Measurements from ENCODE around the gene CELSR3. TPM values are rescaled to one million over a fixed set of nuclear protein-coding genes. Genes with fewer than 3 reads are reported as not detected.

Gene CELSR3, protein sequence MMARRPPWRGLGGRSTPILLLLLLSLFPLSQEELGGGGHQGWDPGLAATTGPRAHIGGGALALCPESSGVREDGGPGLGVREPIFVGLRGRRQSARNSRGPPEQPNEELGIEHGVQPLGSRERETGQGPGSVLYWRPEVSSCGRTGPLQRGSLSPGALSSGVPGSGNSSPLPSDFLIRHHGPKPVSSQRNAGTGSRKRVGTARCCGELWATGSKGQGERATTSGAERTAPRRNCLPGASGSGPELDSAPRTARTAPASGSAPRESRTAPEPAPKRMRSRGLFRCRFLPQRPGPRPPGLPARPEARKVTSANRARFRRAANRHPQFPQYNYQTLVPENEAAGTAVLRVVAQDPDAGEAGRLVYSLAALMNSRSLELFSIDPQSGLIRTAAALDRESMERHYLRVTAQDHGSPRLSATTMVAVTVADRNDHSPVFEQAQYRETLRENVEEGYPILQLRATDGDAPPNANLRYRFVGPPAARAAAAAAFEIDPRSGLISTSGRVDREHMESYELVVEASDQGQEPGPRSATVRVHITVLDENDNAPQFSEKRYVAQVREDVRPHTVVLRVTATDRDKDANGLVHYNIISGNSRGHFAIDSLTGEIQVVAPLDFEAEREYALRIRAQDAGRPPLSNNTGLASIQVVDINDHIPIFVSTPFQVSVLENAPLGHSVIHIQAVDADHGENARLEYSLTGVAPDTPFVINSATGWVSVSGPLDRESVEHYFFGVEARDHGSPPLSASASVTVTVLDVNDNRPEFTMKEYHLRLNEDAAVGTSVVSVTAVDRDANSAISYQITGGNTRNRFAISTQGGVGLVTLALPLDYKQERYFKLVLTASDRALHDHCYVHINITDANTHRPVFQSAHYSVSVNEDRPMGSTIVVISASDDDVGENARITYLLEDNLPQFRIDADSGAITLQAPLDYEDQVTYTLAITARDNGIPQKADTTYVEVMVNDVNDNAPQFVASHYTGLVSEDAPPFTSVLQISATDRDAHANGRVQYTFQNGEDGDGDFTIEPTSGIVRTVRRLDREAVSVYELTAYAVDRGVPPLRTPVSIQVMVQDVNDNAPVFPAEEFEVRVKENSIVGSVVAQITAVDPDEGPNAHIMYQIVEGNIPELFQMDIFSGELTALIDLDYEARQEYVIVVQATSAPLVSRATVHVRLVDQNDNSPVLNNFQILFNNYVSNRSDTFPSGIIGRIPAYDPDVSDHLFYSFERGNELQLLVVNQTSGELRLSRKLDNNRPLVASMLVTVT (N-terminal part only)
- total RNA-seq (1 to 10 TPM; 4.9 to 5.0 TPM), total RNA-seq (2.2 to 59.1 (median 15.2) reads per million in 172 experiments)
- 2.3 TPM for polyA plus RNA-seq (2013, experiment 1 of 2)
- polyA plus RNA-seq (2013, experiment 2 of 2), result 2.8 TPM

DNA sequence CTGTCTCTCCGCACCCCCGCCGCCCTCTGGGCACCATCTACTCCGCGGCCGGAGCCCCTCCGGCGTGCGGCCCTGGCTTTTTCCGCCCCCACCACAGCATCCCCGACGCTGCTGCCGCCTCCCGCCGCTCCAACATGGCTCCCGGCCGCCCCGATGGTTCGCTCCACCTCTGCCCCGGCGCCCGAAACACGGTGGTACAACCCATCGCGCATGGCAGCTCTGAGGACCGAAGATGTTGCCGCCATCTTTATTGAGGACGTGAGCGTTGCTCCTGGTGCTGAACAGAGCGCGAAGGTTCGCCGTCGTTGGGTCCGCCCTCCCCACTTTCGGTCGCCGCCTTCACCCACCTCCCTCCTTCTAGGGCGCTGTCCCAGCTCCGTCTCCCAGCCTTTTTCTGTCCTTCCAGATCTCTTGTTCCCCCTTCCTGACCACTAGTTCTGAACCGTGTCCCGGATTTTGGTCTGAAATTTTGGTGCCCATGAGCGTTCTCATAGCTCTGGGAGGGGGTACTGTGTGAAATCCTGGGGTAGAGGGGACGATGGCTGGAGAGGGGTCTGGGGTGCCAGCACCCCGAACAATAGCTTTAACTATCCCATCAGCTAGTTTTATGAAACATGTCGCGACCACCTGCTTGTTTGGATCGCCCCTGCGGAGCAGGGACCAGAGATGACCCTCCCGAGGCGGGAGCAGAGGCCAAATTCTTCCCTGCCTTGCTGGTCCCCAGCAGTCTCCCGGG, at the start of gene CELSR3:
Gene CELSR3, minus strand, starts transcription at position 134 of the 736 bp plus-strand sequence. CDS start 252 bp downstream, outside the sequence.
- Mint-ChIP-seq H3K9me3 (no peaks in the 10 kb centered on the region), H3K27ac (no peak within 1 kb of the TSS), H3K27me3 (peaks cover 53% of the 10 kb centered on the region), H3K4me1 (ENCODE audit: low read depth) (no peaks in the 10 kb centered on the region), H3K4me3 (peak within 1 kb of the TSS; percentile 76), H3K36me3 (ENCODE audit: low read depth) (no peaks in the 10 kb centered on the region)
- peak in 13 of 14 experiments; percentile 14 to 84 (median 46) for DNase-seq
- intact Hi-C loops (cut with DNase I, micrococcal nuclease), result no loop called here
- peak within 1 kb of the TSS; percentile 61 for H3K4me3 ChIP-seq (ENCODE audit: low read length)
- ATAC-seq (ENCODE audit: poor library complexity), result peak; percentile 42
- ChIA-PET POLR2A (interaction anchor here (1.0 to 1.2 kb wide), 3 partner anchors 28 to 430 kb away, joined by 4 read pairs; partner anchors contain the start of genes IP6K2, QRICH1 and SLC26A6), CTCF (no interaction called here)
- peaks cover 0 to 41% of the 10 kb centered on the region in 2 experiments for H3K9me3 ChIP-seq (ENCODE audit: control insufficient read depth in 1 of 2, insufficient read depth in 1 of 2, low read length in 2 of 2)
- H3K4me1 ChIP-seq (ENCODE audit: insufficient read depth, low read length), result peaks cover 36% of the 10 kb centered on the region
- TF ChIP-seq, protein P1, sequence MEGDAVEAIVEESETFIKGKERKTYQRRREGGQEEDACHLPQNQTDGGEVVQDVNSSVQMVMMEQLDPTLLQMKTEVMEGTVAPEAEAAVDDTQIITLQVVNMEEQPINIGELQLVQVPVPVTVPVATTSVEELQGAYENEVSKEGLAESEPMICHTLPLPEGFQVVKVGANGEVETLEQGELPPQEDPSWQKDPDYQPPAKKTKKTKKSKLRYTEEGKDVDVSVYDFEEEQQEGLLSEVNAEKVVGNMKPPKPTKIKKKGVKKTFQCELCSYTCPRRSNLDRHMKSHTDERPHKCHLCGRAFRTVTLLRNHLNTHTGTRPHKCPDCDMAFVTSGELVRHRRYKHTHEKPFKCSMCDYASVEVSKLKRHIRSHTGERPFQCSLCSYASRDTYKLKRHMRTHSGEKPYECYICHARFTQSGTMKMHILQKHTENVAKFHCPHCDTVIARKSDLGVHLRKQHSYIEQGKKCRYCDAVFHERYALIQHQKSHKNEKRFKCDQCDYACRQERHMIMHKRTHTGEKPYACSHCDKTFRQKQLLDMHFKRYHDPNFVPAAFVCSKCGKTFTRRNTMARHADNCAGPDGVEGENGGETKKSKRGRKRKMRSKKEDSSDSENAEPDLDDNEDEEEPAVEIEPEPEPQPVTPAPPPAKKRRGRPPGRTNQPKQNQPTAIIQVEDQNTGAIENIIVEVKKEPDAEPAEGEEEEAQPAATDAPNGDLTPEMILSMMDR (IDR thresholded peaks at IDR 0.05), result no peak
- no peaks in the 10 kb centered on the region for H3K36me3 ChIP-seq (ENCODE audit: insufficient read depth, low read length)
- H3K27ac ChIP-seq (ENCODE audit: low read depth in 1 of 2, low read length in 2 of 2), result no peak within 1 kb of the TSS
- peaks cover 37% of the 10 kb centered on the region in 2 experiments for H3K27me3 ChIP-seq (ENCODE audit: control insufficient read depth in 1 of 2, insufficient read depth in 2 of 2, low read length in 2 of 2)

DNA sequence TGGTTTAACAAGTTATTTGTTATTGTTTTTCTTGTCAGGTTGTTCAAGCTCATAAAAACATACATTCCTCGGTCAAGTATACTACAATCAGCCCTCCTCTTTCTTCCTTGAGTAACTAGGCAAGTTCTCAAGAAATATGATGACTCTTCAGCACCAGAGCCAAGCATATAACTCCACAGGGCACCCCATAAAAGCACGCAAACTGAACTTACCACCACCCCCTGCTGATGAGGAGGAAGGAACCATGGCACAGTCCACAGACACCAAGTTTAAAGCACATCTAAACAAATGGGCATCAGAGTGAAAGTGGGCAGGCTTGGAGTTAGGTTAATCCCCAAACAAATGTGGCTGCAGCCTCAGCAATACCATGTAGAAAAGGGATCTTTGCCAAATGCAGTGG, 49.0 kb upstream of the CELSR3 start:
- no peak overlapping the region for H3K4me3 ChIP-seq (ENCODE audit: low read length)
- H3K4me3 Mint-ChIP-seq, result peak overlapping the region; percentile 76
- peaks cover 82% of the 10 kb centered on the region for H3K36me3 Mint-ChIP-seq (ENCODE audit: low read depth)
- TF ChIP-seq, protein P1 (IDR thresholded peaks at IDR 0.05), result no peak
- no peaks in the 10 kb centered on the region for H3K9me3 Mint-ChIP-seq
- ChIA-PET POLR2A (no interaction called here), CTCF (no interaction called here)
- no peaks in the 10 kb centered on the region for H3K27me3 Mint-ChIP-seq
- H3K4me1 ChIP-seq (ENCODE audit: insufficient read depth, low read length), result peaks cover 72% of the 10 kb centered on the region
- ATAC-seq (ENCODE audit: poor library complexity) (no peak), DNase-seq (no peak)
- H3K27ac Mint-ChIP-seq, result peak overlapping the region; percentile 63
- H3K27me3 ChIP-seq (ENCODE audit: control insufficient read depth in 1 of 2, insufficient read depth in 2 of 2, low read length in 2 of 2), result no peaks in the 10 kb centered on the region
- no peaks in the 10 kb centered on the region for H3K9me3 ChIP-seq (ENCODE audit: control insufficient read depth in 1 of 2, insufficient read depth in 1 of 2, low read length in 2 of 2)
- intact Hi-C loops (cut with DNase I, micrococcal nuclease), result no loop called here
- peaks cover 74% of the 10 kb centered on the region for H3K4me1 Mint-ChIP-seq (ENCODE audit: low read depth)
- H3K27ac ChIP-seq (ENCODE audit: low read depth in 1 of 2, low read length in 2 of 2), result no peak overlapping the region
- H3K36me3 ChIP-seq (ENCODE audit: insufficient read depth, low read length), result peaks cover 67% of the 10 kb centered on the region
